ENCODE results near the gene MORN1. TPM values are rescaled to one million over a fixed set of nuclear protein-coding genes. Genes with fewer than 3 reads are reported as not detected.

Gene MORN1
- total and polyA plus RNA-seq, 10 donors = 1.9 to 13.5 (median 6.9) TPM

GRCh38 chr1:2397007-2397679, 5.8 kb upstream of the MORN1 start:
- intact Hi-C loops (cut with DNase I; ENCODE audit: low total_unique reads) = no loop called here
- no peak for DNase-seq
- H3K4me1 ChIP-seq = peaks cover 16 to 74% (median 33%) of the 10 kb centered on the region in 6 donors

GRCh38 chr1:2396476-2396875, 5.1 kb upstream of the MORN1 start:
- Histone ChIP-seq H3K4me3 (no peak overlapping the region), H3K4me1 (peaks cover 16 to 74% (median 34%) of the 10 kb centered on the region in 6 donors), H3K9me3 (no peaks in the 10 kb centered on the region), H3K27ac (no peak overlapping the region), H3K27me3 (replicated peaks in 1 of 7) (no peaks in the 10 kb centered on the region), H3K36me3 (peaks cover 0 to 87% (median 66%) of the 10 kb centered on the region in 6 donors)
- 85 to 93% (median 91%) methylated on average over 5 of the region's 5 CpGs for WGBS, 5 donors
- no peak for DNase-seq
- no peak for TF ChIP-seq POLR2AphosphoS5 (IDR thresholded peaks at IDR 0.05)
- TF ChIP-seq POLR2A (IDR thresholded peaks at IDR 0.05) = no peak
- TF ChIP-seq CTCF (IDR thresholded peaks at IDR 0.05 in 8 of 11, conservative IDR thresholded peaks at IDR 0.05 in 3 of 11) = no peak
- intact Hi-C loops (cut with DNase I; ENCODE audit: low total_unique reads) = no loop called here

More at GRCh38 chr1:2397007-2397679, 5.8 kb upstream of the MORN1 start:
- no peaks in the 10 kb centered on the region for H3K27me3 ChIP-seq (replicated peaks in 1 of 7)
- 88 to 96% (median 93%) methylated on average over 19 of the region's 19 CpGs for WGBS, 5 donors
- H3K27ac ChIP-seq = no peak overlapping the region
- no peak overlapping the region for H3K4me3 ChIP-seq
- peak in 2 of 3 donors; percentile 29 to 58 for TF ChIP-seq POLR2AphosphoS5 (IDR thresholded peaks at IDR 0.05)
- no peak for TF ChIP-seq CTCF (IDR thresholded peaks at IDR 0.05 in 8 of 11, conservative IDR thresholded peaks at IDR 0.05 in 3 of 11)
- TF ChIP-seq POLR2A (IDR thresholded peaks at IDR 0.05) = no peak
- no peaks in the 10 kb centered on the region for H3K9me3 ChIP-seq
- H3K36me3 ChIP-seq = peaks cover 0 to 94% (median 72%) of the 10 kb centered on the region in 6 donors

- no peak for DNase-seq
- H3K36me3 ChIP-seq = peaks cover 0 to 83% (median 64%) of the 10 kb centered on the region in 6 donors
- WGBS, 5 donors = 86 to 91% (median 90%) methylated on average over 17 of the region's 17 CpGs
Observed at GRCh38 chr1:2396059-2396458, 4.7 kb upstream of the MORN1 start.

GRCh38 chr1:2395245-2395644, 3.9 kb upstream of the MORN1 start:
- Histone ChIP-seq H3K27ac (no peak overlapping the region), H3K36me3 (peaks cover 0 to 75% (median 56%) of the 10 kb centered on the region in 6 donors), H3K4me1 (peaks cover 21 to 79% (median 42%) of the 10 kb centered on the region in 6 donors), H3K9me3 (no peaks in the 10 kb centered on the region), H3K4me3 (no peak overlapping the region), H3K27me3 (replicated peaks in 1 of 7) (no peaks in the 10 kb centered on the region)
- no peak for TF ChIP-seq CTCF (IDR thresholded peaks at IDR 0.05 in 8 of 11, conservative IDR thresholded peaks at IDR 0.05 in 3 of 11)
- TF ChIP-seq POLR2AphosphoS5 (IDR thresholded peaks at IDR 0.05) = peak in 2 of 3 donors; percentile 10 to 39
- WGBS, 5 donors = 88 to 97% (median 92%) methylated on average over 10 of the region's 10 CpGs
- DNase-seq = no peak
- intact Hi-C loops (cut with DNase I; ENCODE audit: low total_unique reads) = no loop called here

More at GRCh38 chr1:2396059-2396458, 4.7 kb upstream of the MORN1 start:
- no peak overlapping the region for H3K4me3 ChIP-seq
- no peaks in the 10 kb centered on the region for H3K27me3 ChIP-seq (replicated peaks in 1 of 7)
- intact Hi-C loops (cut with DNase I; ENCODE audit: low total_unique reads) = no loop called here
- H3K9me3 ChIP-seq = no peaks in the 10 kb centered on the region
- peaks cover 16 to 73% (median 34%) of the 10 kb centered on the region in 6 donors for H3K4me1 ChIP-seq
- no peak for TF ChIP-seq POLR2A (IDR thresholded peaks at IDR 0.05)
- TF ChIP-seq POLR2AphosphoS5 (IDR thresholded peaks at IDR 0.05) = peak in 1 of 3 donors; percentile 52
- no peak overlapping the region for H3K27ac ChIP-seq
